Measurements from ENCODE around the gene FOXRED2.

DNA sequence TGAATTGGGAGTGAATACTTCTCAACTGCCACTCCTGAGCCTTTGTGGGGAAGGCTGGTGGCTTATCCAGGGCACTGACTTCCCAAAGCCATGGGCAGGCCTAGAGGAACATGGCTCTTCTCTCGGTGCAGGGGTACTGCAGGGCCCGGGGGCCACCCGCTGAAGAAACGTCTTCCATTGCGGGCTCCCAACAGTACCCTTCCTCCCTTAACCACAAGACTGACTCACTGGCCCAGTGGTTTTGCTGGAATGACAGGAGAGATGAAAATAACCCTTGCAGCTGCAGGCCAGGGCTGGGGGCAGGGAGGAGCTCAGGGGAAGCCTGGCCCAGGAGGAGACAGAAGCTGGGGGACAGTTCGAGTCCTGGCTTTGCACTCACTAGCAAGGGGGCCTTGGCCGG, 38.9 kb downstream of the FOXRED2 start:
- TF ChIP-seq POLR2AphosphoS5 (IDR thresholded peaks at IDR 0.05; ENCODE audit: low read depth, low read length), result no peak
- TF ChIP-seq POLR2A (IDR thresholded peaks at IDR 0.05; ENCODE audit: low read depth, low read length), result no peak
- TF ChIP-seq POU2F2 (IDR thresholded peaks at IDR 0.05; ENCODE audit: low read depth, low read length), result no peak
- no peak for TF ChIP-seq TAF1 (IDR thresholded peaks at IDR 0.05; ENCODE audit: low read depth, low read length)
- no peak for TF ChIP-seq PAX5 (IDR thresholded peaks at IDR 0.05; ENCODE audit: insufficient read depth, low read length, severe bottlenecking)

All from GM12891 (cell line).